Esophagus squamous epithelium (tissue), 4 donors: ENCODE results near the gene GPBP1L1.

Experiments used
- CTCF ChIP-seq, 6 experiments: fragments of 450-650 bp in 4 of 6; fragments of 200-600 bp in 2 of 6; sonication (generic) in 2 of 6; IDR thresholded peaks; one replicate each; pipeline ENCODE4 v1.5.1; 2016 to 2019; ENCODE audit warnings: antibody characterized with exemption in 6 of 6, mild to moderate bottlenecking in 4 of 6, moderate library complexity in 4 of 6
- POLR2A ChIP-seq, 4 donors: fragments of 450-650 bp; IDR thresholded peaks; one replicate each; pipeline ENCODE4 v1.6.1; 2017; ENCODE audit warnings: antibody characterized with exemption in 4 of 4, mild to moderate bottlenecking in 4 of 4, moderate library complexity in 3 of 4

- TF ChIP-seq CTCF (IDR thresholded peaks at IDR 0.05) = no peak
- no peak for TF ChIP-seq POLR2A (IDR thresholded peaks at IDR 0.05)
These were observed 29.6 kb downstream of the GPBP1L1 start for GRCh38 chr1:45656573-45657226.
